WI38 (cell line): ENCODE results near the gene CPA1.

ENCODE experiments used
- H3K4me3 ChIP-seq: 2 replicates; pipeline ENCODE4 v1.5.1; 2011; ENCODE audit warnings: low read depth, mild to moderate bottlenecking, control low read depth, low read length
- CTCF ChIP-seq: IDR thresholded peaks from 2 replicates; pipeline ENCODE4 v1.5.1; 2012; ENCODE audit warnings: low read depth, mild to moderate bottlenecking, control low read depth, low read length

Gene CPA1

GRCh38 chr7:130377178-130377577 is 3.1 kb upstream of the CPA1 start:
- no peak overlapping the region for H3K4me3 ChIP-seq
- no peak for TF ChIP-seq CTCF

DNA sequence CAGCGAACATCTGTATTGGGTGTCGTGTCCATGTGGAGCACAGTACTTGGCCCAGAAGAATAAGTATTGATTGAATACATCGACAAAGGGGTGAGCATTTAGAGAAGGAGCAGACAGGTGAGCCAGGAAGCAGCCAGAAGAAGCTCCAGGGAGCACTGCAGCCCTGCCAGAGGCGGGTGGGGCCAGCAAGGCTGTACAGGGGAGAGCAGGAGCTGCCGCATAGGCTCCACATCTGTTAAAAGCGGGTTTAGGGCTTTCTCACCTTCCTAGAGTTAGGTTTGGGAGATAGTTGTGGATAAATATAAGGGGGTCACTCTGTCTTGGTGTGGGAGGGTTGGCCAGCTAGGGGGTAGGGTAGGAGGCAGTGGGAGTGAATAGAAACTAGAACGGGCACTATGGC is 1.3 kb upstream of the CPA1 start:
- H3K4me3 ChIP-seq, result no peak overlapping the region
- no peak for TF ChIP-seq CTCF

DNA sequence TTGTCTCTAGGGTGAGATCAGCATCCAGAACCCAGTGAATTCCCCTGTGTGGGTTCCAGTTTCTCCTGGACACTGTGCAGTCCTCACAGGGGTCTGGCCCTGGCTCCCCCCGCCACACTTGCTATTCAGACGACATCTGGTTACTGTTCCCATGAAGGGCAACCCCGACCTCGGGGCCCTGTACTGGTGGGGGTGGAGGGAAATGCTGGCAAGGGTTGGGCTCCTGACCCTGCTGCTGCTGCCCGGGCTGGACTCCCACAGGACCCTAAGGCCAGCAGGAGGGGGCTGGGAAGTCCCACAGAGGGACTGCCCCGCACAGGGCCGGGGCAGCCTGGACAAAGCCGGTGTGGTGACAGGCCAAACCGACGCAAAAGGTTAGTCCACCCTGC is 768 bp upstream of the CPA1 start:
- no peak for TF ChIP-seq CTCF
- no peak overlapping the region for H3K4me3 ChIP-seq

DNA sequence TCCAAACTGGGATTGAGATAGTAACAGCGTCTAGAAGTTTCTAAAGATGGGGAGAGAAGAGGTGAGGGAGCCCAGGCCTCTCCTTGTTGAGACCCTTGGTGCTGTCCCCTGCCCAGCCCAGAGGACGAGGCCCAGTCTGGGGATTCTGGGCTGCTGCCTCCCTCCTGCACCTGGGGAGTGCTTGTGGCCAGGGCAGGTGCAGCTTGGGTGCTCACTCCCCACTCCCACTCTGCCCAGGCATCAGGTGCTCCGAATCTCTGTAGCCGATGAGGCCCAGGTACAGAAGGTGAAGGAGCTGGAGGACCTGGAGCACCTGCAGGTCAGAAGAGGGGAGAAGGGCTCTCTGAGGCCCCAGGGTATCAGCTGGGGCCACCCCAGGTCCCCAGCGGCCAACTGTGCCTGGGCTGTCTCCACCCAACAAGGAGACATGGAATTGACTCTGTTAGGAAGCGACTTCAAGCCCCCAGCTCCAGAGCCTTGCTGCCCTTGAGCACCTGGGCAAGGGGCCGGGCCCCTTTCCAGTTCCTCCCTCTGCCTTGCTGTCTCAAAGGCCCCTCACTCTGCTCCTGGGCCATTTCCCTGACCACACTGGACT is 664 bp downstream of the CPA1 start:
- no peak overlapping the region for H3K4me3 ChIP-seq
- TF ChIP-seq CTCF, result no peak

GRCh38 chr7:130381468-130382312 is 1.4 kb downstream of the CPA1 start:
- TF ChIP-seq CTCF, result no peak
- no peak overlapping the region for H3K4me3 ChIP-seq

- no peak for TF ChIP-seq CTCF
- H3K4me3 ChIP-seq, result no peak overlapping the region
Observed at GRCh38 chr7:130383187-130383980, 3.1 kb downstream of the CPA1 start.
